ENCODE results near the gene SYNPO. TPM values are rescaled to one million over a fixed set of nuclear protein-coding genes. Genes with fewer than 3 reads are reported as not detected.

The SYNPO gene
- total RNA-seq: under 1 TPM; 0.18 to 0.53 TPM

GRCh38 chr5:150640311-150641005 lies at the start of gene SYNPO:
Gene SYNPO (plus strand): TSS chr5:150640660. CDS start chr5:150648276, 7,616 bp downstream.
- H3K9me3 Mint-ChIP-seq: no peaks in the 10 kb centered on the region
- DNase-seq (ENCODE audit: low spot score in 2 of 2) (no peak), ATAC-seq (no peak)
- peak within 1 kb of the TSS; percentile 36 to 39 for H3K27ac Mint-ChIP-seq
- no peaks in the 10 kb centered on the region for H3K36me3 Mint-ChIP-seq

- no peak for ATAC-seq
- Mint-ChIP-seq H3K27ac (no peak overlapping the region), H3K36me3 (no peaks in the 10 kb centered on the region), H3K9me3 (no peaks in the 10 kb centered on the region)
- no peak for DNase-seq (ENCODE audit: low spot score in 2 of 2)
Measured at GRCh38 chr5:150590979-150591695, 49.3 kb upstream of the SYNPO start.

- no peak for ATAC-seq
- no peak for DNase-seq (ENCODE audit: low spot score in 2 of 2)
- Mint-ChIP-seq H3K27ac (no peak overlapping the region), H3K36me3 (no peaks in the 10 kb centered on the region), H3K9me3 (no peaks in the 10 kb centered on the region)
Measured at GRCh38 chr5:150593593-150593992, 46.9 kb upstream of the SYNPO start.

GRCh38 chr5:150593996-150594395 lies 46.5 kb upstream of the SYNPO start:
- ATAC-seq: no peak

GRCh38 chr5:150595466-150596031 lies 44.9 kb upstream of the SYNPO start:
- DNase-seq (ENCODE audit: low spot score in 2 of 2) (no peak), ATAC-seq (no peak)
- Mint-ChIP-seq H3K27ac (no peak overlapping the region), H3K9me3 (no peaks in the 10 kb centered on the region), H3K36me3 (no peaks in the 10 kb centered on the region)

More at GRCh38 chr5:150593996-150594395, 46.5 kb upstream of the SYNPO start:
- no peak overlapping the region for H3K27ac Mint-ChIP-seq
- H3K9me3 Mint-ChIP-seq: no peaks in the 10 kb centered on the region
- DNase-seq (ENCODE audit: low spot score in 2 of 2): no peak
- H3K36me3 Mint-ChIP-seq: no peaks in the 10 kb centered on the region

- no peak for ATAC-seq
- Mint-ChIP-seq H3K27ac (no peak overlapping the region), H3K36me3 (no peaks in the 10 kb centered on the region), H3K9me3 (no peaks in the 10 kb centered on the region)
- DNase-seq (ENCODE audit: low spot score in 2 of 2): no peak
Measured at GRCh38 chr5:150596313-150596712, 44.1 kb upstream of the SYNPO start.

- DNase-seq (ENCODE audit: low spot score in 2 of 2) (no peak), ATAC-seq (no peak)
- Mint-ChIP-seq H3K27ac (no peak overlapping the region), H3K36me3 (no peaks in the 10 kb centered on the region), H3K9me3 (no peaks in the 10 kb centered on the region)
Measured at GRCh38 chr5:150596826-150597225, 43.6 kb upstream of the SYNPO start.

- DNase-seq (ENCODE audit: low spot score in 2 of 2): no peak
- peak overlapping the region in 1 of 2 donors; percentile 22 for H3K27ac Mint-ChIP-seq
- H3K9me3 Mint-ChIP-seq: no peaks in the 10 kb centered on the region
- no peak for ATAC-seq
- no peaks in the 10 kb centered on the region for H3K36me3 Mint-ChIP-seq
Measured at GRCh38 chr5:150598006-150598405, 42.5 kb upstream of the SYNPO start.

GRCh38 chr5:150598821-150599273 lies 41.6 kb upstream of the SYNPO start:
- Mint-ChIP-seq H3K36me3 (no peaks in the 10 kb centered on the region), H3K9me3 (no peaks in the 10 kb centered on the region), H3K27ac (peak overlapping the region in 1 of 2 donors; percentile 68)
- no peak for ATAC-seq
- DNase-seq (ENCODE audit: low spot score in 2 of 2): no peak

- DNase-seq (ENCODE audit: low spot score in 2 of 2) (no peak), ATAC-seq (no peak)
- no peaks in the 10 kb centered on the region for H3K9me3 Mint-ChIP-seq
- H3K36me3 Mint-ChIP-seq: no peaks in the 10 kb centered on the region
- peak overlapping the region in 1 of 2 donors; percentile 68 for H3K27ac Mint-ChIP-seq
Measured at GRCh38 chr5:150599281-150599680, 41.2 kb upstream of the SYNPO start.

- no peaks in the 10 kb centered on the region for H3K9me3 Mint-ChIP-seq
- no peak for DNase-seq (ENCODE audit: low spot score in 2 of 2)
- no peaks in the 10 kb centered on the region for H3K36me3 Mint-ChIP-seq
- no peak for ATAC-seq
- peak overlapping the region in 1 of 2 donors; percentile 68 for H3K27ac Mint-ChIP-seq
Measured at GRCh38 chr5:150599917-150600511, 40.4 kb upstream of the SYNPO start.

GRCh38 chr5:150600616-150601490 lies 39.6 kb upstream of the SYNPO start:
- Mint-ChIP-seq H3K27ac (no peak overlapping the region), H3K9me3 (no peaks in the 10 kb centered on the region), H3K36me3 (no peaks in the 10 kb centered on the region)
- ATAC-seq (no peak), DNase-seq (ENCODE audit: low spot score in 2 of 2) (no peak)

GRCh38 chr5:150601491-150602345 lies 38.7 kb upstream of the SYNPO start:
- DNase-seq (ENCODE audit: low spot score in 2 of 2): no peak
- H3K9me3 Mint-ChIP-seq: no peaks in the 10 kb centered on the region
- H3K36me3 Mint-ChIP-seq: no peaks in the 10 kb centered on the region
- ATAC-seq: no peak
- no peak overlapping the region for H3K27ac Mint-ChIP-seq

- Mint-ChIP-seq H3K27ac (peak overlapping the region in 1 of 2 donors; percentile 23), H3K36me3 (no peaks in the 10 kb centered on the region), H3K9me3 (no peaks in the 10 kb centered on the region)
- DNase-seq (ENCODE audit: low spot score in 2 of 2) (no peak), ATAC-seq (no peak)
Measured at GRCh38 chr5:150603052-150603451, 37.4 kb upstream of the SYNPO start.

- no peak for ATAC-seq
- no peaks in the 10 kb centered on the region for H3K36me3 Mint-ChIP-seq
- H3K27ac Mint-ChIP-seq: peak overlapping the region in 1 of 2 donors; percentile 23
- no peaks in the 10 kb centered on the region for H3K9me3 Mint-ChIP-seq
- DNase-seq (ENCODE audit: low spot score in 2 of 2): no peak
Measured at GRCh38 chr5:150603491-150603890, 37.0 kb upstream of the SYNPO start.

All from activated naive CD4-positive, alpha-beta T cell treated with anti-CD3 and anti-CD28 coated beads, Interleukin-2, amount 50 U/mL, for 72 hours (primary cell).